OCI-LY3 (cell line): ENCODE data around the gene CCDC9B.

ENCODE experiments used
- H2AFZ ChIP-seq: fragments of 200-600, 300-600 bp; shearing (Covaris generic); 2 replicates; pipeline ENCODE4 v1.6.0; 2014; ENCODE audit warnings: antibody characterized with exemption, low read depth, low read length
- H3K27ac ChIP-seq: fragments of 200-600, 300-600 bp; sonication (generic); 2 replicates; pipeline ENCODE4 v1.5.1; 2014; ENCODE audit warnings: mild to moderate bottlenecking, low read length, moderate library complexity, mixed read lengths
- H3K27me3 ChIP-seq: fragments of 200-600, 300-600 bp; sonication (generic); 2 replicates; pipeline ENCODE4 v1.6.1; 2014; ENCODE audit warnings: low read depth, low read length, mixed read lengths
- H3K36me3 ChIP-seq: fragments of 200-600, 300-600 bp; sonication (generic); replicated peaks from 2 replicates; pipeline ENCODE3; 2014; ENCODE audit warnings: low read depth, low read length, mixed read lengths
- H3K4me1 ChIP-seq: fragments of 300-600, 200-600 bp; sonication (generic); 2 replicates; pipeline ENCODE4 v1.6.1; 2014; ENCODE audit warnings: low read length, mixed read lengths
- H3K4me2 ChIP-seq: fragments of 200-600, 300-600 bp; sonication (generic); 2 replicates; pipeline ENCODE4 v1.6.1; 2014; ENCODE audit warnings: low read length, mixed read lengths
- H3K4me3 ChIP-seq: fragments of 300-600, 200-600 bp; sonication (generic); 2 replicates; pipeline ENCODE4 v1.5.1; 2014; ENCODE audit warnings: antibody characterized with exemption, mild to moderate bottlenecking, low read length, moderate library complexity
- H3K79me2 ChIP-seq: fragments of 300-600, 200-600 bp; shearing (Covaris generic); 2 replicates; pipeline ENCODE4 v1.6.1; 2014; ENCODE audit warnings: mild to moderate bottlenecking, low read length, mixed read lengths
- H3K9ac ChIP-seq: fragments of 300-600, 200-600 bp; shearing (Covaris generic); 2 replicates; pipeline ENCODE4 v1.6.0; 2014; ENCODE audit warnings: mild to moderate bottlenecking, low read length, moderate library complexity
- H3K9me3 ChIP-seq: fragments of 200-600, 300-600 bp; shearing (Covaris generic); 2 replicates; pipeline ENCODE4 v1.6.1; 2014; ENCODE audit warnings: low read length, mixed read lengths; ENCODE audit not compliant: insufficient read depth
- H4K20me1 ChIP-seq: fragments of 200-600, 300-600 bp; sonication (generic); 2 replicates; pipeline ENCODE4 v1.6.1; 2016; ENCODE audit warnings: low read length, mixed read lengths; ENCODE audit not compliant: insufficient read depth
- EZH2phosphoT487 ChIP-seq: fragments of 200-600 bp; shearing (Covaris generic); IDR thresholded peaks from 2 replicates; pipeline ENCODE4 v1.6.1; 2018; ENCODE audit warnings: antibody characterized with exemption, mixed run types, low read depth
- TF ChIP-seq, protein P1 (sequence below): fragments of 200-600, 300-600 bp; sonication (generic); IDR thresholded peaks from 2 replicates; pipeline ENCODE4 v1.5.1; 2014; ENCODE audit warnings: antibody characterized with exemption, low read length, low read depth

The CCDC9B gene

DNA sequence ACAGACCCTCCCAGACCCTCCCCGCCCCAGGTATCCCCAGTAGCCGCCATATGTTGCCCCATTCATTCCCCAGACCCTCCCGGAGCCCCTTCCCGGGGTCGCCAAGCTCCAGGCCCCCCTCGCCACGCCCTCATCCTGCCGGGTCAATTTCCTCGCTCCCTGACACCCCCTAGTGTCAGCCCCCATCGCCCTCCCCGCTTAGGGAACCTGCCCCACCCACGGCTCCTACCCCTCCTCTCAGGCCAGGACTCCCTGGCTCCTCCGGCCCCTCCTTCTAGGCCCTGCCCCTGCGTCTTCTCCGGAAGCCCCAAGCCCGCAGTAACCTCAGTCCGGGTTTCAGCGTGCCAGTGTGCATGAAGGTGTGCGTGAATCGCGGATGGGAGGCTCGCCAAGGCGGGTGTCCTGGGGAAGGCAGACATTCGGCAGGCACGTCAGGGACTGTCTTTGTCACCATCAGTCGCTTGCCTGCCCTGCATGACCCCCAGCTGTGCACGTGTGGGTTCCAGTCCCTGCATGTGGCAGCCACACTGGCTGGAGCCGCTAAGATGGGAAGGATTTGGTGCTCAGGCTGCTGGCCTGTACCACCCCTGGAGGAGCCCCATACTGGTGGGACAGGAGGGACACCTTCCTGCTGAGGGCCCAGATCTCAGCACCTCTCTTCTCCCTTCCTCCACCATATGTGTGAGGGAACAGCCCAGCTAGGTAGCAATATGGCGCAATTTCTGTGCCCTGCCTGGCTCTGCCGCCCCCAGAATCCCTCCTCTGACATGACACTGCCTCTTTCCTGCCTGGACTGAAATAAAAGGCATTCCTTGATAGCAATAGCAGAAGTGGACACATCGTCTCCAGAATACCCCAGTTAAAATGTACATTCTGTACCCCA lies 18.0 kb upstream of the CCDC9B start:
- no peaks in the 10 kb centered on the region for H3K79me2 ChIP-seq
- H2AFZ ChIP-seq: no peak overlapping the region
- peak overlapping the region; percentile 83 for H3K4me3 ChIP-seq
- peak overlapping the region; percentile 95 for H3K4me2 ChIP-seq
- H3K36me3 ChIP-seq: no peaks in the 10 kb centered on the region
- peaks cover 22% of the 10 kb centered on the region; the same call in 1 of the 2 replicates for H3K4me1 ChIP-seq
- H3K9ac ChIP-seq: peak overlapping the region; percentile 16; the same call in 1 of the 2 replicates
- no peaks in the 10 kb centered on the region for H3K9me3 ChIP-seq
- H3K27ac ChIP-seq: no peak overlapping the region
- H3K27me3 ChIP-seq: no peaks in the 10 kb centered on the region
- 0 out of 2 replicates have a peak, but pooled peaks cover 9% of the 10 kb centered on the region for H4K20me1 ChIP-seq
- TF ChIP-seq, protein P1, sequence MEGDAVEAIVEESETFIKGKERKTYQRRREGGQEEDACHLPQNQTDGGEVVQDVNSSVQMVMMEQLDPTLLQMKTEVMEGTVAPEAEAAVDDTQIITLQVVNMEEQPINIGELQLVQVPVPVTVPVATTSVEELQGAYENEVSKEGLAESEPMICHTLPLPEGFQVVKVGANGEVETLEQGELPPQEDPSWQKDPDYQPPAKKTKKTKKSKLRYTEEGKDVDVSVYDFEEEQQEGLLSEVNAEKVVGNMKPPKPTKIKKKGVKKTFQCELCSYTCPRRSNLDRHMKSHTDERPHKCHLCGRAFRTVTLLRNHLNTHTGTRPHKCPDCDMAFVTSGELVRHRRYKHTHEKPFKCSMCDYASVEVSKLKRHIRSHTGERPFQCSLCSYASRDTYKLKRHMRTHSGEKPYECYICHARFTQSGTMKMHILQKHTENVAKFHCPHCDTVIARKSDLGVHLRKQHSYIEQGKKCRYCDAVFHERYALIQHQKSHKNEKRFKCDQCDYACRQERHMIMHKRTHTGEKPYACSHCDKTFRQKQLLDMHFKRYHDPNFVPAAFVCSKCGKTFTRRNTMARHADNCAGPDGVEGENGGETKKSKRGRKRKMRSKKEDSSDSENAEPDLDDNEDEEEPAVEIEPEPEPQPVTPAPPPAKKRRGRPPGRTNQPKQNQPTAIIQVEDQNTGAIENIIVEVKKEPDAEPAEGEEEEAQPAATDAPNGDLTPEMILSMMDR: peak; percentile 32
- TF ChIP-seq EZH2phosphoT487: no peak

DNA sequence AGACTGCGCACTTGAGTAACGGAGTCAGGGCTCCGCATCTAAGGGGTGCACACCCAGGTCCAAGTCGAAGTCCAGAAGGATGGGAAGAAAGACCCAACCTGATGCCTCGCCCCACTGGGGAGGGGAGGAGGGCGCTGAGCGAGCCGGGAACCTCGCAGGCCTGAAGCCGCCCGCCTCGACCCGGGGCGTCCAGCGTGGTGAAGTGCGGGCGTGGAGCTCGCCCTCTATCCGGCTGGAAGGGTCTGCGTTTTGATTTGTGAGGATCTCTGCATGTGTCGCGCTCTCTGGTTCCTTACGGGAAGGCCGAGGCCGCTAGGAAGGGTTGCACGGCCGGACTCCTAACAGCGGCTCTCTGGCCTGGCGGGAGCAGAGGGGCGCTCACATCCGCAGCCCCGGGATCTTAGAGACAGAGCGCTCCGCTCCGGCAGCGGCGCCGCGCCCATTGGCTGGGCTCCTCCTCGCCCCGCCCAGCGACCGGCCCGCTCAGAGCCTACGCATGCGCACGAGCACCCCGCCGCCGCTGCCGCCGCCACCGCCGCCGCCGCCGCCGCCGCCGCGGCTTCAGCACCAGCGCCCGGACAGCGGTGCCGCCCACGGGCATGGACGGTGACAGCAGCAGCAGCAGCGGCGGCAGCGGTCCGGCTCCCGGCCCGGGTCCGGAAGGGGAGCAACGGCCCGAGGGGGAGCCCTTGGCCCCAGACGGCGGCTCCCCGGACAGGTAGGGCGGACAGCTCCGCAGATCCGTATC lies 17.2 kb upstream of the CCDC9B start, which contains the start of gene DISP2:
TSS of gene DISP2 (plus strand) at position 497 of the 748 bp plus-strand sequence. CDS start at position 600, 103 bp downstream.
- Histone ChIP-seq H3K27ac (no peak within 1 kb of the TSS), H3K36me3 (no peaks in the 10 kb centered on the region), H4K20me1 (0 out of 2 replicates have a peak, but pooled peaks cover 9% of the 10 kb centered on the region), H3K9ac (peak within 1 kb of the TSS; percentile 32; the same call in 1 of the 2 replicates), H3K4me1 (peaks cover 22% of the 10 kb centered on the region; the same call in 1 of the 2 replicates), H3K9me3 (no peaks in the 10 kb centered on the region), H3K27me3 (no peaks in the 10 kb centered on the region), H2AFZ (peak within 1 kb of the TSS; percentile 83), H3K4me3 (peak within 1 kb of the TSS; percentile 83), H3K4me2 (peak within 1 kb of the TSS; percentile 95), H3K79me2 (no peaks in the 10 kb centered on the region)
- TF ChIP-seq EZH2phosphoT487: no peak
- TF ChIP-seq, protein P1: no peak

DNA sequence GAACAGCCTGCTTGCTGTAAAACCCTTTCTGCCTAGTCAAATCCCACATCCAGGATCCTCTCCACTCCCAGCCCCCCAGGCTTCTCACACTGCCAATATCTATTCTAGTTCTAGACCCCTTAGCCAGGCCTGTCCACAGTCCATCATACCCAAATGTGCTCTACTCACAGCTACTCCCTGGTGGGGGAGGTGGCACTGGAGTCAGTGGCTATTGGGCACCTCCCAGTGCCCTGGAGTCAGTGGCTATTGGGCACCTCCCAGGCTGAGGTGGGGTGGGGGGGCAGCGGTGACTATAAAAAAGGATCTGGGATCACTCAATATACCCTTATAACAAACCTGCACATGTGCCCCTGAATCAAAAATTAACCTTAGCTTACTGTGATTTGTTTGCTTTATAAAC lies 16.5 kb upstream of the CCDC9B start:
- Histone ChIP-seq H3K27ac (no peak overlapping the region), H2AFZ (no peak overlapping the region), H3K27me3 (no peaks in the 10 kb centered on the region), H3K36me3 (no peaks in the 10 kb centered on the region), H3K4me2 (peak overlapping the region; percentile 92), H4K20me1 (0 out of 2 replicates have a peak, but pooled peaks cover 9% of the 10 kb centered on the region), H3K4me3 (peak overlapping the region; percentile 83), H3K79me2 (no peaks in the 10 kb centered on the region), H3K4me1 (peaks cover 22% of the 10 kb centered on the region; the same call in 1 of the 2 replicates), H3K9me3 (no peaks in the 10 kb centered on the region), H3K9ac (no peak overlapping the region)
- TF ChIP-seq EZH2phosphoT487: no peak
- TF ChIP-seq, protein P1: no peak
